ENCODE data around the gene NCK2. TPM values are rescaled to one million over a fixed set of nuclear protein-coding genes. Genes with fewer than 3 reads are reported as not detected.

NCK2 gene
- total and polyA plus RNA-seq, 4 donors, result 19.3 to 54.4 (median 33.9) TPM

GRCh38 chr2:105806996-105807395 lies 62.3 kb downstream of the NCK2 start:
- WGBS, 2 donors, result 93 to 96% methylated on average over 8 of the region's 8 CpGs
- no peaks in the 10 kb centered on the region for H3K9me3 ChIP-seq (ENCODE audit: control insufficient read depth in 4 of 4, insufficient read depth in 3 of 4, low read length in 3 of 4)
- TF ChIP-seq, protein P1, sequence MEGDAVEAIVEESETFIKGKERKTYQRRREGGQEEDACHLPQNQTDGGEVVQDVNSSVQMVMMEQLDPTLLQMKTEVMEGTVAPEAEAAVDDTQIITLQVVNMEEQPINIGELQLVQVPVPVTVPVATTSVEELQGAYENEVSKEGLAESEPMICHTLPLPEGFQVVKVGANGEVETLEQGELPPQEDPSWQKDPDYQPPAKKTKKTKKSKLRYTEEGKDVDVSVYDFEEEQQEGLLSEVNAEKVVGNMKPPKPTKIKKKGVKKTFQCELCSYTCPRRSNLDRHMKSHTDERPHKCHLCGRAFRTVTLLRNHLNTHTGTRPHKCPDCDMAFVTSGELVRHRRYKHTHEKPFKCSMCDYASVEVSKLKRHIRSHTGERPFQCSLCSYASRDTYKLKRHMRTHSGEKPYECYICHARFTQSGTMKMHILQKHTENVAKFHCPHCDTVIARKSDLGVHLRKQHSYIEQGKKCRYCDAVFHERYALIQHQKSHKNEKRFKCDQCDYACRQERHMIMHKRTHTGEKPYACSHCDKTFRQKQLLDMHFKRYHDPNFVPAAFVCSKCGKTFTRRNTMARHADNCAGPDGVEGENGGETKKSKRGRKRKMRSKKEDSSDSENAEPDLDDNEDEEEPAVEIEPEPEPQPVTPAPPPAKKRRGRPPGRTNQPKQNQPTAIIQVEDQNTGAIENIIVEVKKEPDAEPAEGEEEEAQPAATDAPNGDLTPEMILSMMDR (IDR thresholded peaks at IDR 0.05; ENCODE audit: control extremely low read depth, extremely low read depth), result no peak
- no peaks in the 10 kb centered on the region for H3K27me3 ChIP-seq (ENCODE audit: control insufficient read depth in 3 of 3, insufficient read depth in 3 of 3, low read length in 2 of 3)
- no peak overlapping the region for H3K27ac ChIP-seq (ENCODE audit: low read depth in 1 of 2, low read length in 1 of 2)
- no peak overlapping the region for H3K4me3 ChIP-seq
- H3K9ac ChIP-seq (ENCODE audit: insufficient read depth in 1 of 2, low read length in 2 of 2), result no peak overlapping the region
- peaks cover 4 to 36% (median 13%) of the 10 kb centered on the region in 5 donors for H3K4me1 ChIP-seq (ENCODE audit: control insufficient read depth in 5 of 5, insufficient read depth in 5 of 5, low read length in 5 of 5)
- no peaks in the 10 kb centered on the region for H3K36me3 ChIP-seq (ENCODE audit: control insufficient read depth in 4 of 4, insufficient read depth in 4 of 4, low read length in 4 of 4)
- no peak for DNase-seq
- no peak for ATAC-seq (ENCODE audit: insufficient read depth, low FRiP score)

- Histone ChIP-seq H3K4me1 (ENCODE audit: control insufficient read depth in 5 of 5, insufficient read depth in 5 of 5, low read length in 5 of 5) (peaks cover 9 to 36% (median 17%) of the 10 kb centered on the region in 5 donors), H3K27ac (ENCODE audit: low read depth in 1 of 2, low read length in 1 of 2) (no peak overlapping the region), H3K9ac (ENCODE audit: insufficient read depth in 1 of 2, low read length in 2 of 2) (no peak overlapping the region), H3K27me3 (ENCODE audit: control insufficient read depth in 3 of 3, insufficient read depth in 3 of 3, low read length in 2 of 3) (no peaks in the 10 kb centered on the region), H3K9me3 (ENCODE audit: control insufficient read depth in 4 of 4, insufficient read depth in 3 of 4, low read length in 3 of 4) (peaks cover 0 to 2% (median 0%) of the 10 kb centered on the region in 4 donors), H3K4me3 (no peak overlapping the region), H3K36me3 (ENCODE audit: control insufficient read depth in 4 of 4, insufficient read depth in 4 of 4, low read length in 4 of 4) (no peaks in the 10 kb centered on the region)
- DNase-seq, result no peak
- WGBS, 2 donors, result 91 to 92% methylated on average over 8 of the region's 8 CpGs
- no peak for ATAC-seq (ENCODE audit: insufficient read depth, low FRiP score)
- TF ChIP-seq, protein P1 (IDR thresholded peaks at IDR 0.05; ENCODE audit: control extremely low read depth, extremely low read depth), result no peak
Observed at GRCh38 chr2:105808423-105809096, 63.8 kb downstream of the NCK2 start.

DNA sequence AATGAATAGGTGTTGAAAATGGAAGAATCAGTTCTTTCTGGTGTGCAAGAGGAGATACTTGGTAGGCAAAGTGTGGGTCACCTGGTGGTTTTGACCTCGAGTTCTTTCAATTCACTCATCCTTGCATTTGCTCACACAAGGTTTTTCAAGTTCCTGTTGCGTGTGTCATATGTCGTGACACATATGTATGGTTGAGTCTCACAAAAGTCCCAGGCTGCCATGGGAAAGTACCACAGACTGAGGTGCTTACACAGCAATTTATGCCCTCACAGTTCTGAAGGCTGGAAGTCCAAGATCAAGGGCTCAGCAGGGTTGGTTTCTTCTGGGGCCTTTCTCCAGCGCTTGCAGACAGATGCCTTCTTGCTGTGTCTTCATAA lies 64.4 kb downstream of the NCK2 start:
- no peak overlapping the region for H3K27ac ChIP-seq (ENCODE audit: low read depth in 1 of 2, low read length in 1 of 2)
- no peaks in the 10 kb centered on the region for H3K27me3 ChIP-seq (ENCODE audit: control insufficient read depth in 3 of 3, insufficient read depth in 3 of 3, low read length in 2 of 3)
- TF ChIP-seq, protein P1 (IDR thresholded peaks at IDR 0.05; ENCODE audit: control extremely low read depth, extremely low read depth), result no peak
- ATAC-seq (ENCODE audit: insufficient read depth, low FRiP score) (no peak), DNase-seq (no peak)
- no peak overlapping the region for H3K9ac ChIP-seq (ENCODE audit: insufficient read depth in 1 of 2, low read length in 2 of 2)
- no peak overlapping the region for H3K4me3 ChIP-seq
- peaks cover 0 to 2% (median 0%) of the 10 kb centered on the region in 4 donors for H3K9me3 ChIP-seq (ENCODE audit: control insufficient read depth in 4 of 4, insufficient read depth in 3 of 4, low read length in 3 of 4)
- peaks cover 9 to 31% (median 13%) of the 10 kb centered on the region in 5 donors for H3K4me1 ChIP-seq (ENCODE audit: control insufficient read depth in 5 of 5, insufficient read depth in 5 of 5, low read length in 5 of 5)
- no peaks in the 10 kb centered on the region for H3K36me3 ChIP-seq (ENCODE audit: control insufficient read depth in 4 of 4, insufficient read depth in 4 of 4, low read length in 4 of 4)
- 64 to 88% methylated on average over 4 of the region's 4 CpGs for WGBS, 2 donors
